GM12891 (cell line): Measurements from ENCODE around the gene SBF1.

Experiments used
- POLR2A ChIP-seq: IDR thresholded peaks from 2 replicates; pipeline ENCODE4 v1.6.1; 2011; ENCODE audit warnings: low read depth, low read length, control low read depth
- TAF1 ChIP-seq: IDR thresholded peaks from 2 replicates; pipeline ENCODE4 v1.6.1; 2011; ENCODE audit warnings: low read depth, low read length, control low read depth

GRCh38 chr22:50519151-50519550 is 44.3 kb upstream of the SBF1 start:
- no peak for TF ChIP-seq TAF1
- TF ChIP-seq POLR2A, result no peak
